HG03575 (cell line): Measurements from ENCODE around the gene NOP56.

Experiments used
- ATAC-seq: cut with Tn5 transposase; IDR thresholded peaks from one replicate; pipeline ENCODE4 v1.9.1; 2021; ENCODE audit not compliant: unreplicated experiment, insufficient number of reproducible peaks, low FRiP score; ENCODE audit errors: extremely low read depth

NOP56 gene

DNA sequence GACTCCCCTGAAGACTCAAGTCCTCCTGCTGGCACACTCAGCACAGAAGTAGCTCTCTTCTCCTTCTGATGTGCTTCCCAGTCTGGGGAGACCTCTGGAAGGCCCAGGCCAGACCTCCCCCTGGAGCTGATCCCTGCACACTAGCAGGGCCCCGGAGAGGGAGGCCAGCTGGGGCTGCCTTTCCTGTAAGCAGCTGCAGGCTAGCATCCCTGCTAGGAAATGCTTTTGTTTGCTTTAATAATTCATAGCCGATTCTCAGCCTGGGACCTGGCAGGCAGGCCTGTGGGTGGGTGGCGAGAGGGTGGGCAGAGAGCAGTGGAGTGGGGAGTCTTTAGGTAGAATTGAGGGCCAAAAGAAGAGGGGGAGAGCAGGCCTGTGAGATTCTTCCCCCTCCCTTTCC, 45.3 kb downstream of the NOP56 start:
- no peak for ATAC-seq

DNA sequence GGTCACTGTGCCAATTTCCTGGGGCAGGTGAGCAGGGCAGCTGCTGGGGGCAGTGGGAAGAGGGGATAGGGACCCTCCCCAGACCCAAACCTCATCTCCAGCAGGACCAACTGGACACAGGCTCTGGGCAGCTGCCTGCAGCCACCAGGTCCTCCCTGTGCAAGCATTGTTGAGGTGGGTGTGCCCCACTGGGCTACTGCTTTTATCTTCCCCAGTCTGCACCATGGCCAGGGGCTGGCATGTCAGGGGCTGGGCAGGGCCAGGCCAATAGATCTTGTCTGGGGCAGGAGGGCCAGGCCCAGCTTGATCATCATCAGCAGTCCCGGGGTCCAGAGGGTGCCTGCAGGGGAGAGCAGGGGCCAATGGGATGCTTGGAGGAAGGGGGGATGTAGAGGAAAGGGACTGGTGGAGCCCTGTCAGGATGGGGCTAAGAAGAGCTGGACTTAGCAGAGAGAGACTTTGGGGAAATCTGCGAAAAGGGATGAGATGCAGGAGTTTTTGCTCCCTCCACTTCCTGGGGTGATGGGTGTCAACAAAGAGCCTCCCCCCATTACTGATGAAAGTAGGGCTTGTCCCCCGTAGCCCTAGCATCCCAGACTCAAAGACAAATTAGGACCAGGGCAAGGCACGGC, 45.9 kb downstream of the NOP56 start:
- ATAC-seq = no peak

DNA sequence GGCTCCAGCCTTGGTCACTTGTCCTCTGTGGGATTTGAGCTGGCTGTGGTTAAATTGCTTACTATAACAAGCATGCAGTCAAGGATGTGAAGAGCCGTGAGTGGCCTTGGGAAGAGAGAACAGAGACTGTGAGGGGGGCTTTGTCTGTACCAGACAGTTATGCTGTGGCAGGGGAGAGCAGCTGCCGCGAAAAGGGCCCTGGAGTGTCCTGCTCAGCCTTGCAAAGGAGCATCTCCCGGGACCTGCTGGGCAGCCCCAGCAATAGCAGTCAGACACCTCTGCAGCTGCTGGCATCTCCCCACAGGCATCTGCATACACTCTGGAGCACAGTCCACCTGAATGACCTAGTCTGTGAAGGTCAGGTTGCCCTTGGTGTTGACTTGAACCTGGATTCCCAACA, 46.5 kb downstream of the NOP56 start:
- no peak for ATAC-seq

- no peak for ATAC-seq
These were observed 47.5 kb downstream of the NOP56 start for GRCh38 chr20:2699775-2700413.

- ATAC-seq = no peak
These were observed 48.6 kb downstream of the NOP56 start for GRCh38 chr20:2700913-2701620.

DNA sequence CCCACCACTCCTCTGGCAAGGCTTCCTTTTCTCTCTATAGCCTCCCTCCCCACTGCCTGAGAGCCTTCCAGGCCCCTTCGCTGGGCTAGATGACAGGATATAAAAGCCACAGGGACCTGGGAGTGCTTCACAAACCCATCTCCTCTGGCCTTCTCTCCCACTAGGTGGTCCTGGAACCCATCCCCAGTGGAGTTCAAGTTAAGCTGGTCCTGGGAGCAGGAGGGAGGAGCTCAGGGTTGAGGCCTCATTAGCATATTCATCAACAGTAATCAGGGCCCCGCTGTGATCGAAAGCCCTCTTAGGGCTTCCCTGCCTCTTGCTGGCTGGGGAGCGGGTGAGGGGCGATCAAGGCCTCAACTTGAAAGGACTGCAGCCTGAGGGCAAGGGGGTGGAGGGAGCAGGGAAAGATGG, 49.2 kb downstream of the NOP56 start:
- ATAC-seq = no peak

DNA sequence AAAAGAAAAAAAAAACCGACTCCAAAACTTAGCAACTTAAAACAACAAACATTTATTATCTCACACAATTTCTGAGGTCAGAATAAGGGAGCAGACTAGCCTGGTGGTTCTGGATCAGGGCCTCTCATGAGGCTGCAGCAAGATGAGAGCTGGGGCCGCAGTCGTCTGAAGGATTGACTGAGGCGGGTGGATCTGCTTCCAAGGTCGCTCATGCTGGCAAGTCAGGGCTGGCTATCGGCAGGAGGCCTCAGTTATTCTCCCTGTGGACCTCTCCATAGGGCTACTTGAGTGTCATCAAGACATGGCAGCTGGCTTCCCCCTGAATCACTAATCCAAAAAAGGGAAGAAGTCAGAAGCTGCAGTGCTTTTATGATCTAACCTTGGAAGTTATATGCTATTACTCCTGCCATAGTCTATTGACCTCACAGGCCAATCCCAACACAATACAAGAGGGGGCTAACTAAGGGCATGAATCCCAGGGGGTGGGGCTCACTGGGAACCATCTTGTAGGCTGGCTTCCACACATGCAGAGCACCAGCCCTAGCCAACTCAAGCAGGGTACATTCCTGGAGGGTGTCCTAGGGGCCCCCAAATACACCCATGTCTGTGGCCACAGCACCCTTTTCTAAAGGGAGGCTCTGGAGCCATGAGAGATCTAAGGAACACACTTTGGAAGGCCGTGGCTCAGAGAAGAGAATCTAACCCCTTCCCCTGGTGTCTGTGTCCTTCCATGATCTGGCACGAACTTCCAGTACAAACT, 51.5 kb downstream of the NOP56 start:
- no peak for ATAC-seq

DNA sequence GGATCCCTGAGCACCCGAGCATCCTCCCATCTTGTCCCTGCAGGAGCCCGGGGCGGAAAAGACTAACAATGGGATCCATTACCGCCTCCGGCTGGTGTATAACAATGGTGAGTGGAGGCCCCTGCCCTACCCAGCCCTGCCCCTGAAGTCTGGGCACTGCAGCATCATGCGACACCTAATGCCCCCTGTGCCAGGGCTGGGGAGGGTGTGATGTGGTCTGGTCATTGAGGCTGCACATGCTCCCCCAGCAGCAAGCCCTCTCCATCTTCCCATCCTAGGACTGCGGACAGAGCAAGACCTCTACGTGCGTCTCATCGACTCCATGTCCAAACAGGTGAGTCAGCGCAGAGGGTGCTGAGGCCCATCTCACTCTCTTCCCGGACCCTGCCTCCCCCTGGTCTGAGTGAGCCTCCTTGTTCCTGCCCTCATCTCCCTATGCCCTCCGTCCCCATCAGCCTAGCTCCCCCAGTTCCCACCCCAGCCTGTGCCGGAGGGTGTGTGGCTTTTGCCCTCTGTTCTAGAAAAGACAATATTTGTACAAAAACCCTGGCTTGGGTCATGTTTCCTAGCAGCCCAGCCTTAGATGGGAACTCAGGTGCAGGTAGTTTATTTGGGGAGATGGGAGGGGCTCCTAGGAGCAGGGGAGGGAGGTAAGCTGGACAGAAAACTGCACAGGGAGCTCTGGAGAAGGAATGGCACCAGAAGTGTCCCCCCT, 53.7 kb downstream of the NOP56 start:
- no peak for ATAC-seq

DNA sequence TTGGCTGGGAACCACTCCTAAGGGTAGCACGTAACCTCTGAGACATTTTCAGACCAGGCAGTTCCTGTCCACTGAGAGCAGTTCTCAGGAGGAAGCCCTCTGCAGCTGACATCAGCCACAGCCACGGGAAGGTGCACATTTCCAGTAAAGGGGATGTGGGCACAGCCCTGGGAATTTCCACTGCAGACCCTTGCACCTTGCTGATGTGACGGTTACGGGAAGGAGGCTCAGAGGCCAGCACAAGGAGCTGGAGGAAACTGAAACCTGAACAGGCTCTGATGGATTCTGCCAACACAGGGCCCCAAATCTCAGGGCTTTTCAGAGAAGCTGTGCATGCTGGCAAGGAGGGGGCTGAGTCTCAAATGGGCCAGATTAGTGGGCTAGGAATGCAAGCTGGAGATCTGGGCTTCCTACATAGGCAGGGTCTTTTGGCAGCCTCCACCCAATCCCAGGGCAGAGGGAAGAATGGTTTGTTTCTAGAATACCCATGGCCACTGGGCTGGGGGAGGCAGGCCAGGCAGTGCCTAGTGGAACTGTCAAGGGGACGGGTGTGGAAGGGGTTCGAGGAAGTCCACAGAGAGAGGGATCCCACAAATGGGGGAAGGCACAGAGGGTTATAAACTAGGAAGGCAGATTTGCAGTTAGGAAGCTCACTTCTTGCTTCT, 54.4 kb downstream of the NOP56 start:
- ATAC-seq = no peak

DNA sequence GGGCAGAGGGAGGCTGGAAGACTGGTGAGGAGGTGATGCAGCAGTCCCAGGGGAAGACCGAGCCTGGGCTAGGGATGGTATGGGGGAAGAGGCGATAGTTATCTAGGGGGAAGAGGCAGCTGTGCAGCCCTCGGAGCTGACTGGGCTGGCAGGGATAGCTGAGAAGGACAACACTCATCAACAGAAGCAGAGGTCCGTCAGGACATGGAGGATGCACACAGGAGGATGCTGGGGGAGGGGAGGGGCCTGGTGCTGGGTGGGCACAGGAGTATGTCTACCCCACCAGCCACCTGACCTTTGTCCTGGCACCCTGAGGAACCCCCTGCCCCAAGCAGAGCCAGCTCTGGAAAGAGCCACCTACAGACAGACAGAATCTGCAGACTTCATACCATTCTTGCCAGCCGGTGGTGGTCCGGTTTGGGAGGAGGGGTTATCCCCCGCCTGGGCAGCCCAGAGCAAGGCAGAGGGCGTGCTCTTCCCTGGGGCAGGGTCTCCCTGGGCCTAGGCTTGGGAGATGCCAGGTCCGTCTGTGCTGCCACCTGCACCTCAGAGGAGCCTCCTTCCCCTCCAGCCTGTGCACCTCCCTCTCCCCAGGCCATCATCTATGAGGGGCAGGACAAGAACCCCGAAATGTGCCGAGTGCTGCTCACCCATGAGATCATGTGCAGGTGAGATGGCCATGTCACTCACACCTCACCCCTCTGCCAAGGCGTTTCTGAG, 55.1 kb downstream of the NOP56 start:
- no peak for ATAC-seq
